ENCODE data around the gene RAB37.

RAB37 gene

GRCh38 chr17:74748279-74748528, 11.1 kb downstream of the RAB37 start (continued):
- TF ChIP-seq PBX3 (CRISPR knock-in tag; IDR thresholded peaks at IDR 0.05), result 0 out of 2 replicates have a peak, but pooled peaks have one; percentile 60
- 0 out of 2 replicates have a peak, but pooled peaks have one; percentile 21 for TF ChIP-seq IKZF3 (tag by site-specific recombination; IDR thresholded peaks at IDR 0.05)
- TF ChIP-seq ZNF404 (tag by site-specific recombination; IDR thresholded peaks at IDR 0.05), result no peak
- TF ChIP-seq BCL11A (tag by site-specific recombination; IDR thresholded peaks at IDR 0.05; ENCODE audit: low read depth), result no peak
- TF ChIP-seq ZNF19 (tag by site-specific recombination; IDR thresholded peaks at IDR 0.05; ENCODE audit: low read depth), result no peak
- no peak; the same call in 1 of the 2 replicates for TF ChIP-seq ZFP69B (tag by site-specific recombination; IDR thresholded peaks at IDR 0.05)
- TF ChIP-seq ZXDB (tag by site-specific recombination; IDR thresholded peaks at IDR 0.05), result no peak
- no peak for TF ChIP-seq YY1 (tag by site-specific recombination; IDR thresholded peaks at IDR 0.05)
- no peak for TF ChIP-seq YY2 (tag by site-specific recombination; IDR thresholded peaks at IDR 0.05)
- TF ChIP-seq ZBTB8A (tag by site-specific recombination; IDR thresholded peaks at IDR 0.05), result no peak
- no peak for TF ChIP-seq ELK4 (IDR thresholded peaks at IDR 0.05; ENCODE audit: borderline replicate concordance, low read depth, low read length)
- no peak for TF ChIP-seq ZNF449 (tag by site-specific recombination; IDR thresholded peaks at IDR 0.05)
- TF ChIP-seq ZNF549 (tag by site-specific recombination; IDR thresholded peaks at IDR 0.05), result no peak
- TF ChIP-seq ZNF701 (tag by site-specific recombination; IDR thresholded peaks at IDR 0.05), result no peak
- TF ChIP-seq KLF9 (tag by site-specific recombination; IDR thresholded peaks at IDR 0.05; ENCODE audit: low read depth), result no peak
- TF ChIP-seq ZNF747 (tag by site-specific recombination; IDR thresholded peaks at IDR 0.05), result no peak
- no peak for TF ChIP-seq ZNF518A (tag by site-specific recombination; conservative IDR thresholded peaks at IDR 0.05; ENCODE audit: low read depth)
- TF ChIP-seq ZNF37A (tag by site-specific recombination; IDR thresholded peaks at IDR 0.05), result no peak
- TF ChIP-seq ZNF513 (tag by site-specific recombination; IDR thresholded peaks at IDR 0.05), result no peak
- TF ChIP-seq ZNF660 (tag by site-specific recombination; IDR thresholded peaks at IDR 0.05), result no peak
- TF ChIP-seq ZBTB44 (tag by site-specific recombination; IDR thresholded peaks at IDR 0.05), result no peak
- TF ChIP-seq BCL6B (tag by site-specific recombination; IDR thresholded peaks at IDR 0.05), result no peak
- no peak for TF ChIP-seq ZNF768 (tag by site-specific recombination; IDR thresholded peaks at IDR 0.05)
- no peak for TF ChIP-seq ZNF580 (tag by site-specific recombination; IDR thresholded peaks at IDR 0.05)
- TF ChIP-seq ZBTB48 (tag by site-specific recombination; IDR thresholded peaks at IDR 0.05), result no peak

Measured in HEK293 (cell line).